Measurements from ENCODE around the gene PUSL1. TPM values are rescaled to one million over a fixed set of nuclear protein-coding genes. Genes with fewer than 3 reads are reported as not detected.

PUSL1 gene
- total and polyA plus RNA-seq, 8 donors, result 5.9 to 64.9 (median 25.5) TPM; not detected in 1

GRCh38 chr1:1342061-1342562 is 33.7 kb downstream of the PUSL1 start:
- Histone ChIP-seq H3K4me1 (peaks cover 31 to 62% (median 50%) of the 10 kb centered on the region in 4 donors), H3K27me3 (no peaks in the 10 kb centered on the region), H3K36me3 (peaks cover 32 to 55% (median 53%) of the 10 kb centered on the region in 4 donors), H3K27ac (no peak overlapping the region), H3K9me3 (no peaks in the 10 kb centered on the region), H3K4me3 (no peak overlapping the region)
- intact Hi-C loops (cut with DNase I; ENCODE audit: low total_unique reads), result no loop called here
- DNase-seq, result no peak
- 94 to 96% (median 96%) methylated on average over 13 to 28 of the region's 28 CpGs for WGBS, 5 donors
- no peak for TF ChIP-seq POLR2A (IDR thresholded peaks at IDR 0.05)
- TF ChIP-seq CTCF (IDR thresholded peaks at IDR 0.05), result no peak
- no peak for TF ChIP-seq EP300 (IDR thresholded peaks at IDR 0.05)
- TF ChIP-seq POLR2AphosphoS5 (IDR thresholded peaks at IDR 0.05), result no peak

- no peaks in the 10 kb centered on the region for H3K9me3 ChIP-seq
- WGBS, 5 donors, result 86 to 90% (median 89%) methylated on average over 18 of the region's 18 CpGs
- DNase-seq, result no peak
- intact Hi-C loops (cut with DNase I; ENCODE audit: low total_unique reads), result no loop called here
- H3K4me3 ChIP-seq, result no peak overlapping the region
- peaks cover 36 to 66% (median 53%) of the 10 kb centered on the region in 4 donors for H3K4me1 ChIP-seq
- H3K27ac ChIP-seq, result no peak overlapping the region
- peaks cover 32 to 50% (median 47%) of the 10 kb centered on the region in 4 donors for H3K36me3 ChIP-seq
- TF ChIP-seq POLR2A (IDR thresholded peaks at IDR 0.05), result no peak
- TF ChIP-seq EP300 (IDR thresholded peaks at IDR 0.05), result no peak
- no peak for TF ChIP-seq POLR2AphosphoS5 (IDR thresholded peaks at IDR 0.05)
- no peak for TF ChIP-seq CTCF (IDR thresholded peaks at IDR 0.05)
- H3K27me3 ChIP-seq, result no peaks in the 10 kb centered on the region
Measured at GRCh38 chr1:1342584-1343115, 34.3 kb downstream of the PUSL1 start.

GRCh38 chr1:1343811-1344421 is 35.5 kb downstream of the PUSL1 start:
- WGBS, 5 donors, result 52 to 78% (median 59%) methylated on average over 8 to 24 of the region's 24 CpGs
- Histone ChIP-seq H3K4me3 (peak overlapping the region in 1 of 4 donors; percentile 72), H3K27ac (peak overlapping the region; percentile 71 to 92 (median 83)), H3K27me3 (no peaks in the 10 kb centered on the region), H3K9me3 (no peaks in the 10 kb centered on the region), H3K4me1 (peaks cover 44 to 61% (median 57%) of the 10 kb centered on the region in 4 donors), H3K36me3 (peaks cover 23 to 37% (median 35%) of the 10 kb centered on the region in 4 donors)
- intact Hi-C loops (cut with DNase I; ENCODE audit: low total_unique reads), result no loop called here
- DNase-seq, result peak in 1 of 2 donors; percentile 82
- no peak for TF ChIP-seq EP300 (IDR thresholded peaks at IDR 0.05)
- TF ChIP-seq POLR2A (IDR thresholded peaks at IDR 0.05), result no peak
- TF ChIP-seq CTCF (IDR thresholded peaks at IDR 0.05), result no peak
- no peak for TF ChIP-seq POLR2AphosphoS5 (IDR thresholded peaks at IDR 0.05)

GRCh38 chr1:1344655-1345361 is 36.4 kb downstream of the PUSL1 start:
- DNase-seq, result peak; percentile 68 to 73
- peak in 1 of 3 donors; percentile 6 for TF ChIP-seq POLR2AphosphoS5 (IDR thresholded peaks at IDR 0.05)
- TF ChIP-seq POLR2A (IDR thresholded peaks at IDR 0.05), result no peak
- peak in 4 of 7 experiments; percentile 21 to 57 (median 43) for TF ChIP-seq CTCF (IDR thresholded peaks at IDR 0.05)
- TF ChIP-seq EP300 (IDR thresholded peaks at IDR 0.05), result no peak
- intact Hi-C loops (cut with DNase I; ENCODE audit: low total_unique reads), result no loop called here
- no peaks in the 10 kb centered on the region for H3K27me3 ChIP-seq
- peak overlapping the region in 1 of 4 donors; percentile 72 for H3K4me3 ChIP-seq
- H3K27ac ChIP-seq, result peak overlapping the region; percentile 71 to 92 (median 83)
- H3K9me3 ChIP-seq, result no peaks in the 10 kb centered on the region
- H3K4me1 ChIP-seq, result peaks cover 44 to 61% (median 57%) of the 10 kb centered on the region in 4 donors
- H3K36me3 ChIP-seq, result peaks cover 15 to 28% (median 26%) of the 10 kb centered on the region in 4 donors
- 38 to 59% (median 49%) methylated on average over 9 to 15 of the region's 15 CpGs for WGBS, 5 donors

All from stomach (tissue), 9 donors.